Astrocyte of the cerebellum (primary cell): Measurements from ENCODE around the gene NOL9.

Experiments used
- DNase-seq: peaks from one replicate; pipeline ENCODE4 v3.0.0-alpha.2; 2011; ENCODE audit warnings: low read depth
- H3K4me3 ChIP-seq: 2 replicates; pipeline ENCODE4 v1.5.1; 2011; ENCODE audit warnings: mild to moderate bottlenecking, low read depth, low read length, moderate library complexity
- CTCF ChIP-seq: IDR thresholded peaks from 2 replicates; pipeline ENCODE4 v1.5.1; 2012; ENCODE audit warnings: low read length, low read depth, moderate library complexity, mild to moderate bottlenecking; ENCODE audit errors: missing control alignments
- in situ Hi-C: cut with HindIII; loops from 2 replicates; pipeline ENCODE4 v1.10.0; 2017; ENCODE audit warnings: low sequenced_read_pairs

NOL9 gene

GRCh38 chr1:6507037-6507428 lies 47.3 kb downstream of the NOL9 start:
- TF ChIP-seq CTCF = no peak
- in situ Hi-C loops = no loop called here
- DNase-seq = no peak

GRCh38 chr1:6506210-6507036 lies 47.9 kb downstream of the NOL9 start:
- no peak for TF ChIP-seq CTCF
- DNase-seq = no peak
- in situ Hi-C loops = no loop called here
- no peak overlapping the region for H3K4me3 ChIP-seq

More at GRCh38 chr1:6507037-6507428, 47.3 kb downstream of the NOL9 start:
- H3K4me3 ChIP-seq = no peak overlapping the region

- TF ChIP-seq CTCF = no peak
- DNase-seq = no peak
- in situ Hi-C loops = no loop called here
- no peak overlapping the region for H3K4me3 ChIP-seq
These were observed 48.7 kb downstream of the NOL9 start for GRCh38 chr1:6505367-6506209.

- in situ Hi-C loops = no loop called here
- TF ChIP-seq CTCF = no peak
- no peak overlapping the region for H3K4me3 ChIP-seq
- DNase-seq = no peak
These were observed 49.4 kb downstream of the NOL9 start for GRCh38 chr1:6504887-6505286.

GRCh38 chr1:6503884-6504602 lies 50.3 kb downstream of the NOL9 start:
- no peak overlapping the region for H3K4me3 ChIP-seq
- no peak for DNase-seq
- no peak for TF ChIP-seq CTCF
- in situ Hi-C loops = no loop called here
